Lower leg skin (tissue), 4 donors: ENCODE measurements around the gene HSD17B4. TPM values are rescaled to one million over a fixed set of nuclear protein-coding genes. Genes with fewer than 3 reads are reported as not detected.

Source experiments
- DNase-seq, 2 donors: peaks; one replicate each; pipeline ENCODE4 v3.0.0-alpha.2; 2019; ENCODE audit warnings: low spot score in 2 of 2
- H3K4me3 ChIP-seq: fragments of 200-600 bp; sonication (generic); 2 replicates; pipeline ENCODE4 v1.5.1; 2017; ENCODE audit warnings: mild to moderate bottlenecking, low read depth; ENCODE audit not compliant: poor library complexity, severe bottlenecking
- POLR2A ChIP-seq, 2 donors: fragments of 450-650 bp; IDR thresholded peaks; one replicate each; pipeline ENCODE4 v1.6.1; 2016 to 2017; ENCODE audit warnings: antibody characterized with exemption in 2 of 2, mild to moderate bottlenecking in 1 of 2, moderate library complexity in 1 of 2
- WGBS, 2 donors: methylation state at CpG; one replicate each; pipeline ENCODE4 v1.1.5; 2018; 5-methylcytosine and 5-hydroxymethylcytosine counted together
- intact Hi-C: fragments of 100-400 bp; cut with DNase I; formaldehyde crosslinking; loops from one replicate; pipeline ENCODE4 v1.15.0; 2023; ENCODE audit warnings: low total_unique reads
- total RNA-seq, 4 donors: library from RNA; depleted of rRNA; stranded (reverse); fragments of >200 nt; gene quantifications; one replicate each; pipeline ENCODE4 v1.1.0, GENCODE V29; 2016
- TF ChIP-seq, protein P1 (sequence below), 3 donors: fragments of 450-650 bp; IDR thresholded peaks; one replicate each; pipeline ENCODE4 v1.5.1; 2016; ENCODE audit warnings: antibody characterized with exemption in 3 of 3, mild to moderate bottlenecking in 3 of 3, moderate library complexity in 2 of 3

Gene HSD17B4
- total RNA-seq, 4 donors from 2014 or later: 88.6 to 176 (median 132) TPM

DNA sequence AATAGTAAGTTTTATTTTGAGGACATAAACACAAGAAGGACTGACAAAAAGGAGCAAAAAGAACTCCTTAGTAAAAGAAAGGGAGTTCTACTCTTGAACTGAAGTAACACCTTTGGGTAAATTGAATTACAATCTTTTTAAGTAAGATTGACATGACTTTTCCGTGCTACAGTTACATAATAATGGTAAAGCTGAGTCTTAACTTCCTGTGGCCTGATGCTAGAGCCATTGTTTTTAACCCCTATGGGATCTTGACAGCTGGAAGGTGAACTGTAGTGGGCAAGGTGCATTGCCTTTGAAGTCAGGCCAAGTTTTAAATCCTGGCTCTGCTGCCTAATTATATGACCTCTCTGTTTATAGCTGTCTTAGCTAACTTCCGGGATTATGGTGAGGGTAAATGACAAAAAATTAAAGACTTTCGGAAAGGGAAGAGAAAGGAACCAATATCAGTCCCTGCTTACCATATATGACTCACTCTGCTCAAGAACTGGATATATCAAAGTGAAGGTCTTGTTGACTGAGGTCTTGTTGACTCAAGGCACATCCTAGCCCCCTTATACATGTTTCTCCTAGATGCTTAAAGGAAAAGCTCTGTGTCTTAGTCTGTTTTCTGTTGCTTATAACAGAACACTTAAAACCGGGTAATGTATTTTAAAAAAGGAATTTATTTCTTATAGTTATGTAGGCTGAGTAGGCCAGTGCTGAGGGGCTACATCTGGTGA, 6.8 kb downstream of the HSD17B4 start:
- no peak overlapping the region for H3K4me3 ChIP-seq
- WGBS, 2 donors: 81 to 86% methylated on average over 4 of the region's 4 CpGs
- intact Hi-C loops: no loop called here
- TF ChIP-seq, protein P1, sequence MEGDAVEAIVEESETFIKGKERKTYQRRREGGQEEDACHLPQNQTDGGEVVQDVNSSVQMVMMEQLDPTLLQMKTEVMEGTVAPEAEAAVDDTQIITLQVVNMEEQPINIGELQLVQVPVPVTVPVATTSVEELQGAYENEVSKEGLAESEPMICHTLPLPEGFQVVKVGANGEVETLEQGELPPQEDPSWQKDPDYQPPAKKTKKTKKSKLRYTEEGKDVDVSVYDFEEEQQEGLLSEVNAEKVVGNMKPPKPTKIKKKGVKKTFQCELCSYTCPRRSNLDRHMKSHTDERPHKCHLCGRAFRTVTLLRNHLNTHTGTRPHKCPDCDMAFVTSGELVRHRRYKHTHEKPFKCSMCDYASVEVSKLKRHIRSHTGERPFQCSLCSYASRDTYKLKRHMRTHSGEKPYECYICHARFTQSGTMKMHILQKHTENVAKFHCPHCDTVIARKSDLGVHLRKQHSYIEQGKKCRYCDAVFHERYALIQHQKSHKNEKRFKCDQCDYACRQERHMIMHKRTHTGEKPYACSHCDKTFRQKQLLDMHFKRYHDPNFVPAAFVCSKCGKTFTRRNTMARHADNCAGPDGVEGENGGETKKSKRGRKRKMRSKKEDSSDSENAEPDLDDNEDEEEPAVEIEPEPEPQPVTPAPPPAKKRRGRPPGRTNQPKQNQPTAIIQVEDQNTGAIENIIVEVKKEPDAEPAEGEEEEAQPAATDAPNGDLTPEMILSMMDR (IDR thresholded peaks at IDR 0.05): no peak
- TF ChIP-seq POLR2A (IDR thresholded peaks at IDR 0.05): no peak
- DNase-seq: no peak

DNA sequence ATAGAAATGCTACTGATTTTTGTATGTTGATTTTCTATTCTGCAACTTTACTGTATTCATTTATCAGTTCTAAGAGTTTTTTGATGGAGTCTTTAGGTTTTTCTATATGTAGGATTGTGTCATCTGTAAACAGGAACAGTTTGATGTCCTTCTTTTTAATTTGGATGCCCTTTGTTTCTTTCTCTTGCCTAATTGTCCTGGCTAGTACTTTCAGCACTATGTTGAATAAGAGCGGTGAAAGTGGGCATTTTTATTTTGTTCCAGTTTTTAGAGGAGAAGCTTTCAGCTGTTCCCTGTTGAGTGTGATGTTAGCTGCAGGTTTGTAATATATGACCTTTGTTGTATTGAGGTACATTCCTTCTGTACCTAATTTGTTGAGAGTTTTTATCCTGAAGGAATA, 13.3 kb downstream of the HSD17B4 start:
- DNase-seq: no peak
- no peak overlapping the region for H3K4me3 ChIP-seq
- WGBS, 2 donors: 94 to 100% methylated on average over 1 of the region's 1 CpG
- TF ChIP-seq, protein P1 (IDR thresholded peaks at IDR 0.05): no peak
- no peak for TF ChIP-seq POLR2A (IDR thresholded peaks at IDR 0.05)
- intact Hi-C loops: no loop called here

DNA sequence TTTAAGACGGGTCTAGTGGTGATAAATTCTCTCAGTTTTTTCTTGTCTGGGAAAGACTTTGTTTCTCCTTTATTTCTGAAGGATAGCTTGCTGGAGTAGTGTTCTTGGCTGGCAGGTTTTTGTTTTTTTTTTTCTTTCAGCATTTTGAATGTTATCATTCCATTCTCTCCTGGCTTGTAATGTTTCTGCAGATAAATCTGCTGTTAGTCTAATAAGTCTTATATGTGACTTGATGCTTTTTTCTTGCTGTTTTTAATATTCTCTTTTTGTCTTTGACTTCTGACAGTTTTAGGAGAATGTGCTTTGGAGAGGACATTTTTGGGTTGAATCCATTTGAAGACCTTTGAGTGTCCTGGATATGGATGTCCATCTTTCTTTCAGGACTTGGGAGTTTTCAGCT, 16.0 kb downstream of the HSD17B4 start:
- TF ChIP-seq, protein P1 (IDR thresholded peaks at IDR 0.05): no peak
- no peak overlapping the region for H3K4me3 ChIP-seq
- DNase-seq: no peak
- WGBS, 2 donors: 94 to 97% methylated on average over 1 of the region's 1 CpG
- intact Hi-C loops: no loop called here

DNA sequence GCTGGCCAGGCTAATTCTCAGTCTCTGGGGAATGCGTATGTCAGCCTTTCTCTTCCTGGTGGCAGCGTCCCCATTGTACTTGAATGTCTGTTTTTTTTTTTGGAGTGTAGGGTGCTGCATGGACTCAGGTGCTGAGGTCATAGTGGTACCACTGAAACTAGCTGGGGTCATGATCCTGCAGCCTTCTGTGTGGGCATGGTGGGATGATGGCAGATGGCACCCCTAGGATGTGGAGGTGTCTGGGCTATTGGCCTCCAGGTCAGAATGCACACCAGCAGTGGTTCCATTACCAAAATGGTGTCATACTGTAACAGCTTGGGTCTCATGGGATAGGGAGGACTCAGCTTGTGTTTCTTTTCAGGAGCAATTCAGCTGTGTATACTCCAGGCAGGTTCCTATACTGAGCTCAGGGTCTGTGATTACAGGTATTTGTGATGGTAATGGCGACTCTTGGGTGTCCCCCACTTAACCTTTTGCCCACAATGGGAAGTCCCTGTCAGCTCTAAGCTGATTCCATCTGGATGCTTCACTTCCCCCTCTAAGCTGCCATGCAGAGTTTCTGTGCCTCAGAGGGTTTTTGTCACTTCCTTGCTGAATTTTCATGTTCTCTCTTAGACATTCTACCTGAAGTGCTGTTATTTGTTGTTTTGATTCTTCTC, 17.9 kb downstream of the HSD17B4 start:
- no peak for DNase-seq
- WGBS, 2 donors: 90% methylated on average over 3 of the region's 3 CpGs
- intact Hi-C loops: no loop called here
- TF ChIP-seq, protein P1 (IDR thresholded peaks at IDR 0.05): no peak
- no peak for TF ChIP-seq POLR2A (IDR thresholded peaks at IDR 0.05)
- no peak overlapping the region for H3K4me3 ChIP-seq

DNA sequence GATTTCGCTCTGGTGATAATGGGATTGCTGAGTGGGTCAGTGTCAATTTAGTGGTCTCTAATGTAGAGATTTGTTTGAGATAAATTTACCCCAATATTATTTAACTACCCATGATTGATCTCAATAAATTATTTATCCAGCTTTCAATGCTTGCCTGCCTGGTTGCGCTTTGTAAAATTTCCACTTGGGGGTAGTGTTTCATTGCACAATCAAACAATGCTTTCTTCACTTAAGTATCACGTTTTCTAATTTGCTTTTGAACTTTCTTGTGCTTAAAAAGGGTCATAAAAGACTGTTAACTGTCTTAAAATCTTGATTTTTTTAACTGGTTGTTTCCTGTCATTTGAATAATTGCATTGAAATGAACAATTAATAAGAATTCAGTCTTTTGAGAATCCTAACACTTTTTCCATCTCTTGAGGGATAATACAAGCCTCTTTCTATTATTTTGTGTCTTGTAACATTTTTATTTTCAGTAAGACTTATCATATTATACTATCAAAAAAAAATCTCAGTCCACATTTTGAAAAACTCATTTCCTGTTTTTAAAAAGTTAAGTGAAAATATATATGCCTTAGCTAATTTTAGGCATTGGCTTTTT, 18.7 kb downstream of the HSD17B4 start:
- DNase-seq: no peak
- 72 to 77% methylated on average over 3 of the region's 3 CpGs for WGBS, 2 donors
- TF ChIP-seq, protein P1 (IDR thresholded peaks at IDR 0.05): no peak
- no peak for TF ChIP-seq POLR2A (IDR thresholded peaks at IDR 0.05)
- H3K4me3 ChIP-seq: no peak overlapping the region
- intact Hi-C loops: no loop called here
